Stomach (tissue), 9 donors: Measurements from ENCODE around the gene MYBBP1A. TPM values are rescaled to one million over a fixed set of nuclear protein-coding genes. Genes with fewer than 3 reads are reported as not detected.

Experiments
- DNase-seq, 2 donors: peaks; one replicate each; pipeline versions ENCODE4 v3.0.0 to v3.0.0-alpha.2; 2013 to 2019
- H3K27ac ChIP-seq, 5 donors: fragments of 200-600 bp in 4 of 5; sonication (generic) in 4 of 5; one replicate each; pipeline ENCODE4 v1.5.1; 2013 to 2019; ENCODE audit warnings: mild to moderate bottlenecking in 1 of 5, moderate library complexity in 1 of 5
- H3K27me3 ChIP-seq, 3 donors: fragments of 200-600 bp; sonication (generic); one replicate each; pipeline ENCODE4 v1.5.1; 2017 to 2019; ENCODE audit warnings: mixed run types in 1 of 3
- H3K36me3 ChIP-seq, 4 donors: fragments of 200-600 bp; sonication (generic); 1 replicate in 3 of 4; 2 replicates in 1 of 4; pipeline ENCODE4 v1.5.1; 2016 to 2019
- H3K4me1 ChIP-seq, 4 donors: fragments of 200-600 bp; sonication (generic); one replicate each; pipeline ENCODE4 v1.5.1; 2016 to 2019
- H3K4me3 ChIP-seq, 4 donors: fragments of 200-600 bp; sonication (generic) in 3 of 4; one replicate each; pipeline ENCODE4 v1.5.1; 2016 to 2019; ENCODE audit warnings: mild to moderate bottlenecking in 1 of 4
- H3K9me3 ChIP-seq, 4 donors: fragments of 200-600 bp; sonication (generic); one replicate each; pipeline ENCODE4 v1.5.1; 2016 to 2019
- CTCF ChIP-seq, 7 experiments: fragments of 450-650 bp in 4 of 7; fragments of 200-600 bp in 3 of 7; sonication (generic) in 3 of 7; IDR thresholded peaks; one replicate each; pipeline ENCODE4 v1.5.1; 2016 to 2019; ENCODE audit warnings: antibody characterized with exemption in 7 of 7, control low read depth in 2 of 7, mild to moderate bottlenecking in 1 of 7
- EP300 ChIP-seq: sonication (generic); formaldehyde crosslinking; IDR thresholded peaks from one replicate; pipeline ENCODE4 v1.6.1; 2017; ENCODE audit warnings: antibody characterized with exemption
- POLR2A ChIP-seq, 4 donors: fragments of 450-650 bp; IDR thresholded peaks; one replicate each; pipeline ENCODE4 v1.6.1; 2016; ENCODE audit warnings: antibody characterized with exemption in 4 of 4, control low read depth in 2 of 4, mild to moderate bottlenecking in 1 of 4, moderate library complexity in 1 of 4
- POLR2AphosphoS5 ChIP-seq, 3 donors: sonication (generic); formaldehyde crosslinking; IDR thresholded peaks; one replicate each; pipeline ENCODE4 v1.6.1; 2016; ENCODE audit warnings: antibody characterized with exemption in 3 of 3
- WGBS, 5 donors: extraction: QIAGEN DNeasy Blood & Tissue Kit in 3 of 5; methylation state at CpG; one replicate each; pipeline versions ENCODE4 v1.1.5 to v1.1.7; 2013 to 2018; 5-methylcytosine and 5-hydroxymethylcytosine counted together
- intact Hi-C: fragments of 100-400 bp; cut with DNase I; formaldehyde crosslinking; loops from one replicate; pipeline ENCODE4 v1.15.1; 2023; ENCODE audit warnings: low total_unique reads
- polyA plus RNA-seq, 3 donors: library from polyadenylated mRNA; stranded (reverse); fragments of 200-250 nt; gene quantifications; one replicate each; pipeline ENCODE4 v1.2.3, GENCODE V29; 2013
- total RNA-seq, 5 donors: library from RNA; depleted of rRNA; stranded (reverse); fragments of >200 nt; gene quantifications; one replicate each; pipeline versions ENCODE4 v1.1.0 to v1.2.3, GENCODE V29; 2014 to 2016
- donor health status: healthy with polysubstance abuse.
- donor health status: Bipolar disorder and iron deficiency.
- donor health status: healthy.

Gene MYBBP1A
- total and polyA plus RNA-seq, 8 donors = 14.1 to 237 (median 44.5) TPM

- DNase-seq = peak in 1 of 2 donors; percentile 51
- Histone ChIP-seq H3K27ac (peak overlapping the region; percentile 4 to 90 (median 64)), H3K9me3 (no peaks in the 10 kb centered on the region), H3K4me1 (peaks cover 61 to 95% (median 79%) of the 10 kb centered on the region in 4 donors), H3K4me3 (no peak overlapping the region), H3K36me3 (no peaks in the 10 kb centered on the region), H3K27me3 (peaks cover 0 to 4% (median 0%) of the 10 kb centered on the region in 3 donors)
- 54 to 80% (median 74%) methylated on average over 15 to 21 of the region's 21 CpGs for WGBS, 5 donors
- TF ChIP-seq CTCF (IDR thresholded peaks at IDR 0.05) (no peak), EP300 (no peak), POLR2AphosphoS5 (IDR thresholded peaks at IDR 0.05) (no peak), POLR2A (IDR thresholded peaks at IDR 0.05) (no peak)
- intact Hi-C loops = no loop called here
Measured at GRCh38 chr17:4509923-4510617, 45.1 kb downstream of the MYBBP1A start.

- no peaks in the 10 kb centered on the region for H3K36me3 ChIP-seq
- 29 to 59% (median 36%) methylated on average over 7 to 8 of the region's 8 CpGs for WGBS, 5 donors
- H3K27me3 ChIP-seq = peaks cover 0 to 4% (median 0%) of the 10 kb centered on the region in 3 donors
- H3K4me1 ChIP-seq = peaks cover 59 to 95% (median 77%) of the 10 kb centered on the region in 4 donors
- peak overlapping the region; percentile 4 to 90 (median 64) for H3K27ac ChIP-seq
- no peaks in the 10 kb centered on the region for H3K9me3 ChIP-seq
- peak in 1 of 2 donors; percentile 80 for DNase-seq
- intact Hi-C loops = no loop called here
- TF ChIP-seq POLR2A (IDR thresholded peaks at IDR 0.05) (no peak), EP300 (no peak), POLR2AphosphoS5 (IDR thresholded peaks at IDR 0.05) (no peak), CTCF (IDR thresholded peaks at IDR 0.05) (peak in 3 of 7 experiments; percentile 15 to 18 (median 18))
- no peak overlapping the region for H3K4me3 ChIP-seq
Measured at GRCh38 chr17:4509401-4509800, 45.8 kb downstream of the MYBBP1A start.

- 77 to 91% (median 87%) methylated on average over 1 to 3 of the region's 3 CpGs for WGBS, 5 donors
- intact Hi-C loops = no loop called here
- no peak overlapping the region for H3K4me3 ChIP-seq
- no peaks in the 10 kb centered on the region for H3K9me3 ChIP-seq
- H3K27me3 ChIP-seq = peaks cover 0 to 14% (median 0%) of the 10 kb centered on the region in 3 donors
- no peaks in the 10 kb centered on the region for H3K36me3 ChIP-seq
- DNase-seq = no peak
- TF ChIP-seq CTCF (IDR thresholded peaks at IDR 0.05) (no peak), POLR2AphosphoS5 (IDR thresholded peaks at IDR 0.05) (no peak), EP300 (no peak), POLR2A (IDR thresholded peaks at IDR 0.05) (no peak)
- H3K27ac ChIP-seq = peak overlapping the region in 4 of 5 donors; percentile 62 to 90 (median 68)
- H3K4me1 ChIP-seq = peaks cover 54 to 95% (median 76%) of the 10 kb centered on the region in 4 donors
Measured at GRCh38 chr17:4508207-4508606, 47.0 kb downstream of the MYBBP1A start.

GRCh38 chr17:4507361-4508111, 47.6 kb downstream of the MYBBP1A start:
- Histone ChIP-seq H3K27ac (peak overlapping the region in 4 of 5 donors; percentile 62 to 90 (median 68)), H3K4me3 (no peak overlapping the region), H3K36me3 (peaks cover 0 to 5% (median 0%) of the 10 kb centered on the region in 4 donors), H3K9me3 (no peaks in the 10 kb centered on the region), H3K27me3 (peaks cover 0 to 21% (median 0%) of the 10 kb centered on the region in 3 donors), H3K4me1 (peaks cover 51 to 94% (median 71%) of the 10 kb centered on the region in 4 donors)
- TF ChIP-seq POLR2A (IDR thresholded peaks at IDR 0.05) (no peak), EP300 (no peak), POLR2AphosphoS5 (IDR thresholded peaks at IDR 0.05) (no peak), CTCF (IDR thresholded peaks at IDR 0.05) (no peak)
- WGBS, 5 donors = 60 to 83% (median 79%) methylated on average over 8 of the region's 8 CpGs
- intact Hi-C loops = no loop called here
- DNase-seq = no peak
